A204.1 (cell line): ENCODE data around the gene C2CD4A.
A peak's percentile ranks its signal among the peaks of the same experiment; 100 is the strongest.
"Not testable (repeated sequence)": the region's sequence is repeated elsewhere in the genome, so short reads cannot be mapped to it uniquely, and the experiment has no call there.

Experiments used
- FAIRE-seq: peaks from 2 replicates; lab custom pipeline; 2012; peaks lifted over from hg19 to GRCh38; lab: Jason Lieb, UNC

The C2CD4A gene

GRCh38 chr15:62066663-62067447 is at the start of gene C2CD4A:
TSS of gene C2CD4A (plus strand) at chr15:62066977. CDS start at chr15:62067614, 637 bp downstream.
- FAIRE-seq: no peak

- FAIRE-seq: no peak
Measured at GRCh38 chr15:62020576-62021160, 46.1 kb upstream of the C2CD4A start.

- FAIRE-seq: peak; percentile 25
Measured at GRCh38 chr15:62021991-62022600, 44.7 kb upstream of the C2CD4A start.

- FAIRE-seq: no peak
Measured at GRCh38 chr15:62026487-62027262, 40.1 kb upstream of the C2CD4A start.

- FAIRE-seq: no peak
Measured at GRCh38 chr15:62027263-62027565, 39.6 kb upstream of the C2CD4A start.

- FAIRE-seq: no peak
Measured at GRCh38 chr15:62027916-62028315, 38.9 kb upstream of the C2CD4A start.

- peak; percentile 54 for FAIRE-seq
Measured at GRCh38 chr15:62035256-62035924, 31.4 kb upstream of the C2CD4A start.

GRCh38 chr15:62046078-62046743 is 20.6 kb upstream of the C2CD4A start:
- peak; percentile 16 for FAIRE-seq

GRCh38 chr15:62047282-62047827 is 19.4 kb upstream of the C2CD4A start:
- FAIRE-seq: no peak

GRCh38 chr15:62048254-62048653 is 18.5 kb upstream of the C2CD4A start:
- FAIRE-seq: not testable (repeated sequence)

- FAIRE-seq: no peak
Measured at GRCh38 chr15:62050115-62050514, 16.7 kb upstream of the C2CD4A start.

GRCh38 chr15:62051166-62051565 is 15.6 kb upstream of the C2CD4A start:
- no peak for FAIRE-seq

- no peak for FAIRE-seq
Measured at GRCh38 chr15:62052713-62053112, 14.1 kb upstream of the C2CD4A start.

GRCh38 chr15:62053439-62054085 is 13.2 kb upstream of the C2CD4A start:
- no peak for FAIRE-seq

GRCh38 chr15:62054979-62055378 is 11.8 kb upstream of the C2CD4A start:
- no peak for FAIRE-seq

- FAIRE-seq: no peak
Measured at GRCh38 chr15:62057341-62057980, 9.3 kb upstream of the C2CD4A start.

- no peak for FAIRE-seq
Measured at GRCh38 chr15:62058327-62059028, 8.3 kb upstream of the C2CD4A start.

GRCh38 chr15:62059108-62059815 is 7.5 kb upstream of the C2CD4A start:
- FAIRE-seq: no peak

GRCh38 chr15:62059816-62060112 is 7.0 kb upstream of the C2CD4A start:
- no peak for FAIRE-seq
